Panc1 (cell line): Measurements from ENCODE around the gene TMEM203. TPM values are rescaled to one million over a fixed set of nuclear protein-coding genes. Genes with fewer than 3 reads are reported as not detected.

Experiments
- ATAC-seq: fragments of 200-7000 bp; cut with Tn5 transposase; 2 replicates; pipeline ENCODE4 v1.9.1; 2020; ENCODE audit warnings: mild to moderate bottlenecking, moderate library complexity
- BruUV-seq: library from RNA; stranded (reverse); fragments of 400-500 nt; replicated peaks from 2 replicates; lab custom pipeline; 2021; lab: Mats Ljungman, UMichigan
- CTCF ChIA-PET: fragments of 300-600 bp; sonication (Branson Sonifier 250); formaldehyde crosslinking; loops from one replicate; lab custom pipeline; 2022; ENCODE audit warnings: antibody characterized with exemption; lab: Charles Lee
- POLR2A ChIA-PET: fragments of 300-600 bp; sonication (Branson Sonifier 250); formaldehyde crosslinking; loops from one replicate; lab custom pipeline; 2022; ENCODE audit warnings: antibody characterized with exemption; lab: Charles Lee
- DNase-seq: peaks from one replicate; pipeline ENCODE4 v3.0.0-alpha.2; 2010; ENCODE audit warnings: low read depth, low spot score
- H3K27ac ChIP-seq: 2 replicates; pipeline ENCODE4 v1.5.1; 2011; ENCODE audit warnings: mild to moderate bottlenecking, low read length, inconsistent platforms
- H3K27me3 ChIP-seq: fragments of 200-500 bp; sonication (Bioruptor generic); 2 replicates; pipeline ENCODE4 v1.6.0; 2014; ENCODE audit warnings: low read length, inconsistent platforms; ENCODE audit not compliant: control insufficient read depth, insufficient read depth
- H3K36me3 ChIP-seq: fragments of 200-500 bp; sonication (Bioruptor generic); 2 replicates; pipeline ENCODE4 v1.5.1; 2014; ENCODE audit warnings: inconsistent platforms, mild to moderate bottlenecking, low read length, moderate library complexity; ENCODE audit not compliant: control insufficient read depth, insufficient read depth
- H3K4me1 ChIP-seq: 2 replicates; pipeline ENCODE4 v1.5.1; 2011; ENCODE audit warnings: inconsistent platforms, mild to moderate bottlenecking, low read length, moderate library complexity; ENCODE audit not compliant: control insufficient read depth, insufficient read depth
- H3K4me3 ChIP-seq, 2 experiments: 2 replicates each; pipeline ENCODE4 v1.5.1; 2011 to 2012; ENCODE audit warnings: low read depth in 2 of 2, low read length in 2 of 2, mild to moderate bottlenecking in 2 of 2, inconsistent platforms in 1 of 2, moderate library complexity in 1 of 2
- H3K9me3 ChIP-seq: fragments of 200-500 bp; sonication (Bioruptor generic); 2 replicates; pipeline ENCODE4 v1.5.1; 2014; ENCODE audit warnings: low read depth, mild to moderate bottlenecking, inconsistent platforms, low read length, moderate library complexity; ENCODE audit not compliant: control insufficient read depth, insufficient read depth
- CTCF ChIP-seq: fragments of 450-650 bp; IDR thresholded peaks from 2 replicates; pipeline ENCODE4 v1.5.1; 2017; ENCODE audit warnings: mild to moderate bottlenecking
- POLR2AphosphoS5 ChIP-seq: IDR thresholded peaks from 2 replicates; pipeline ENCODE4 v1.6.1; 2012; ENCODE audit warnings: mild to moderate bottlenecking, low read depth, low read length, moderate library complexity
- SIN3A ChIP-seq: IDR thresholded peaks from 2 replicates; pipeline ENCODE4 v1.6.1; 2012; ENCODE audit warnings: low read depth, mild to moderate bottlenecking, low read length, moderate library complexity, borderline replicate concordance; ENCODE audit not compliant: insufficient read depth
- TCF7L2 ChIP-seq: IDR thresholded peaks from 2 replicates; pipeline ENCODE4 v1.6.1; 2011; ENCODE audit warnings: mild to moderate bottlenecking, low read depth, low read length, inconsistent platforms
- in situ Hi-C: cut with HindIII; loops from 2 replicates; pipeline ENCODE4 v1.10.0; 2016; ENCODE audit warnings: low sequenced_read_pairs, low pct_unique_long_range_greater_than_20kb
- intact Hi-C: fragments of 100-400 bp; cut with micrococcal nuclease; formaldehyde crosslinking; loops from one replicate; pipeline ENCODE4 v1.10.0; 2022; ENCODE audit not compliant: unreplicated experiment
- total RNA-seq: library from RNA; stranded (reverse); gene quantifications from one replicate; pipeline ENCODE4 v1.2.1, GENCODE V29; 2021; ENCODE audit not compliant: unreplicated experiment
- TF ChIP-seq, protein P1 (sequence below), 2 experiments: IDR thresholded peaks; 2 replicates each; pipeline ENCODE4 v1.6.1; 2011 to 2012; ENCODE audit warnings: low read depth in 2 of 2, control low read depth in 1 of 2, low read length in 1 of 2, mild to moderate bottlenecking in 1 of 2, moderate library complexity in 1 of 2; ENCODE audit not compliant: insufficient read depth in 1 of 2

The TMEM203 gene
- total RNA-seq, 1 experiment from 2014 or later, result 25.4 TPM

GRCh38 chr9:137175345-137175961 is 30.0 kb downstream of the TMEM203 start:
- Histone ChIP-seq H3K27me3 (no peaks in the 10 kb centered on the region), H3K36me3 (no peaks in the 10 kb centered on the region), H3K9me3 (no peaks in the 10 kb centered on the region), H3K4me3 (no peak overlapping the region), H3K4me1 (peaks cover 1% of the 10 kb centered on the region; the same call in 1 of the 2 replicates), H3K27ac (no peak overlapping the region)
- no TSS peak for BruUV-seq
- in situ Hi-C loops (no loop called here), intact Hi-C loops (no loop called here)
- DNase-seq, result no peak
- ATAC-seq, result no peak
- POLR2A ChIA-PET, result no interaction called here
- CTCF ChIA-PET, result interaction anchor here (0.9 kb wide), 1 partner anchor 52 kb away, joined by 3 read pairs; the partner anchor contains the start of gene RNF224
- TF ChIP-seq CTCF, result no peak; the same call in 1 of the 2 replicates
- TF ChIP-seq SIN3A, result no peak
- TF ChIP-seq, protein P1, sequence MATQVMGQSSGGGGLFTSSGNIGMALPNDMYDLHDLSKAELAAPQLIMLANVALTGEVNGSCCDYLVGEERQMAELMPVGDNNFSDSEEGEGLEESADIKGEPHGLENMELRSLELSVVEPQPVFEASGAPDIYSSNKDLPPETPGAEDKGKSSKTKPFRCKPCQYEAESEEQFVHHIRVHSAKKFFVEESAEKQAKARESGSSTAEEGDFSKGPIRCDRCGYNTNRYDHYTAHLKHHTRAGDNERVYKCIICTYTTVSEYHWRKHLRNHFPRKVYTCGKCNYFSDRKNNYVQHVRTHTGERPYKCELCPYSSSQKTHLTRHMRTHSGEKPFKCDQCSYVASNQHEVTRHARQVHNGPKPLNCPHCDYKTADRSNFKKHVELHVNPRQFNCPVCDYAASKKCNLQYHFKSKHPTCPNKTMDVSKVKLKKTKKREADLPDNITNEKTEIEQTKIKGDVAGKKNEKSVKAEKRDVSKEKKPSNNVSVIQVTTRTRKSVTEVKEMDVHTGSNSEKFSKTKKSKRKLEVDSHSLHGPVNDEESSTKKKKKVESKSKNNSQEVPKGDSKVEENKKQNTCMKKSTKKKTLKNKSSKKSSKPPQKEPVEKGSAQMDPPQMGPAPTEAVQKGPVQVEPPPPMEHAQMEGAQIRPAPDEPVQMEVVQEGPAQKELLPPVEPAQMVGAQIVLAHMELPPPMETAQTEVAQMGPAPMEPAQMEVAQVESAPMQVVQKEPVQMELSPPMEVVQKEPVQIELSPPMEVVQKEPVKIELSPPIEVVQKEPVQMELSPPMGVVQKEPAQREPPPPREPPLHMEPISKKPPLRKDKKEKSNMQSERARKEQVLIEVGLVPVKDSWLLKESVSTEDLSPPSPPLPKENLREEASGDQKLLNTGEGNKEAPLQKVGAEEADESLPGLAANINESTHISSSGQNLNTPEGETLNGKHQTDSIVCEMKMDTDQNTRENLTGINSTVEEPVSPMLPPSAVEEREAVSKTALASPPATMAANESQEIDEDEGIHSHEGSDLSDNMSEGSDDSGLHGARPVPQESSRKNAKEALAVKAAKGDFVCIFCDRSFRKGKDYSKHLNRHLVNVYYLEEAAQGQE (IDR thresholded peaks at IDR 0.05; ENCODE audit: insufficient read depth in 1 of 2, low read depth in 2 of 2, low read length in 1 of 2), result no peak
- TF ChIP-seq TCF7L2, result no peak
- no peak for TF ChIP-seq POLR2AphosphoS5

- ChIA-PET POLR2A (no interaction called here), CTCF (interaction anchor here (0.9 kb wide), 1 partner anchor 53 kb away, joined by 3 read pairs; the partner anchor contains the start of gene RNF224)
- Histone ChIP-seq H3K27ac (no peak overlapping the region), H3K9me3 (no peaks in the 10 kb centered on the region), H3K27me3 (no peaks in the 10 kb centered on the region), H3K4me3 (no peak overlapping the region), H3K36me3 (no peaks in the 10 kb centered on the region), H3K4me1 (peaks cover 6% of the 10 kb centered on the region)
- no peak for ATAC-seq
- TF ChIP-seq SIN3A (no peak), CTCF (no peak), TCF7L2 (no peak), POLR2AphosphoS5 (no peak)
- TF ChIP-seq, protein P1 (IDR thresholded peaks at IDR 0.05; ENCODE audit: insufficient read depth in 1 of 2, low read depth in 2 of 2, low read length in 1 of 2), result no peak
- BruUV-seq, result no TSS peak
- intact Hi-C loops, result no loop called here
- no peak for DNase-seq
- in situ Hi-C loops, result no loop called here
Observed at GRCh38 chr9:137174722-137175293, 30.6 kb downstream of the TMEM203 start.
